GM18868 (cell line): ENCODE measurements around the gene RCOR1.

Experiments
- ATAC-seq: cut with Tn5 transposase; IDR thresholded peaks from one replicate; pipeline ENCODE4 v1.9.1; 2021; ENCODE audit warnings: mild to moderate bottlenecking, moderate library complexity; ENCODE audit not compliant: unreplicated experiment

The RCOR1 gene

GRCh38 chr14:102708494-102708893 lies 116.0 kb downstream of the RCOR1 start:
- ATAC-seq, result no peak

- ATAC-seq, result no peak
Measured at GRCh38 chr14:102711207-102711606, 118.8 kb downstream of the RCOR1 start.

GRCh38 chr14:102711946-102712345 lies 119.5 kb downstream of the RCOR1 start:
- ATAC-seq, result no peak

GRCh38 chr14:102717276-102717675 lies 124.8 kb downstream of the RCOR1 start:
- ATAC-seq, result no peak

GRCh38 chr14:102722646-102723045 lies 130.2 kb downstream of the RCOR1 start:
- ATAC-seq, result no peak

- ATAC-seq, result no peak
Measured at GRCh38 chr14:102723650-102724049, 131.2 kb downstream of the RCOR1 start.

GRCh38 chr14:102726191-102726949 lies 133.9 kb downstream of the RCOR1 start:
- no peak for ATAC-seq

GRCh38 chr14:102727336-102728095 lies 135.1 kb downstream of the RCOR1 start:
- no peak for ATAC-seq

GRCh38 chr14:102728501-102728900 lies 136.1 kb downstream of the RCOR1 start:
- ATAC-seq, result no peak

GRCh38 chr14:102729268-102729667 lies 136.8 kb downstream of the RCOR1 start:
- ATAC-seq, result no peak

GRCh38 chr14:102729825-102730224 lies 137.4 kb downstream of the RCOR1 start:
- no peak for ATAC-seq

- no peak for ATAC-seq
Measured at GRCh38 chr14:102731101-102731870, 138.8 kb downstream of the RCOR1 start.

- ATAC-seq, result no peak
Measured at GRCh38 chr14:102731871-102732800, 139.7 kb downstream of the RCOR1 start.

GRCh38 chr14:102732924-102733323 lies 140.5 kb downstream of the RCOR1 start:
- no peak for ATAC-seq

GRCh38 chr14:102733326-102733725 lies 140.9 kb downstream of the RCOR1 start:
- ATAC-seq, result no peak

- no peak for ATAC-seq
Measured at GRCh38 chr14:102734436-102734835, 142.0 kb downstream of the RCOR1 start.

- ATAC-seq, result no peak
Measured at GRCh38 chr14:102736956-102737355, 144.5 kb downstream of the RCOR1 start.

- ATAC-seq, result no peak
Measured at GRCh38 chr14:102737402-102738372, 145.2 kb downstream of the RCOR1 start.
